ENCODE results near the gene LIMCH1. TPM values are rescaled to one million over a fixed set of nuclear protein-coding genes. Genes with fewer than 3 reads are reported as not detected.

LIMCH1 gene
- total and polyA plus RNA-seq, 2 experiments from 2014 or later: 10.6 to 13.3 TPM

GRCh38 chr4:41559940-41560516 lies 22.1 kb downstream of the LIMCH1 start:
- no peak overlapping the region for H2AFZ ChIP-seq
- TF ChIP-seq CTCF (IDR thresholded peaks at IDR 0.05; ENCODE audit: poor library complexity): no peak
- no peak for TF ChIP-seq EZH2phosphoT487 (IDR thresholded peaks at IDR 0.05; ENCODE audit: low read depth, severe bottlenecking, unreplicated experiment)
- no peak for TF ChIP-seq EZH2 (IDR thresholded peaks at IDR 0.05; ENCODE audit: borderline replicate concordance)
- H3K9me3 ChIP-seq (ENCODE audit: low read depth): no peaks in the 10 kb centered on the region
- no peak overlapping the region for H3K4me2 ChIP-seq
- no peak overlapping the region for H3K27ac ChIP-seq
- H4K20me1 ChIP-seq (ENCODE audit: insufficient read depth, poor library complexity, severe bottlenecking): no peaks in the 10 kb centered on the region
- no peaks in the 10 kb centered on the region for H3K4me1 ChIP-seq (ENCODE audit: insufficient read depth)
- peaks cover 13% of the 10 kb centered on the region for H3K27me3 ChIP-seq
- WGBS (ENCODE audit: low lambda C conversion rate, missing lambda C conversion rate): 76% methylated on average over 2 of the region's 2 CpGs
- no peaks in the 10 kb centered on the region for H3K36me3 ChIP-seq (replicated peaks; ENCODE audit: insufficient read depth, low read depth)
- no peaks in the 10 kb centered on the region for H3K9me2 ChIP-seq (replicated peaks; ENCODE audit: insufficient read depth)
- H3K4me3 ChIP-seq: no peak overlapping the region
- no peak for DNase-seq (ENCODE audit: low spot score)
- no peaks in the 10 kb centered on the region for H3K79me2 ChIP-seq

GRCh38 chr4:41561244-41561643 lies 23.3 kb downstream of the LIMCH1 start:
- Histone ChIP-seq H3K4me3 (no peak overlapping the region), H3K27me3 (peaks cover 13% of the 10 kb centered on the region), H3K4me2 (no peak overlapping the region), H4K20me1 (ENCODE audit: insufficient read depth, poor library complexity, severe bottlenecking) (no peaks in the 10 kb centered on the region), H2AFZ (no peak overlapping the region), H3K36me3 (replicated peaks; ENCODE audit: insufficient read depth, low read depth) (no peaks in the 10 kb centered on the region), H3K9me3 (ENCODE audit: low read depth) (no peaks in the 10 kb centered on the region), H3K79me2 (no peaks in the 10 kb centered on the region), H3K9me2 (replicated peaks; ENCODE audit: insufficient read depth) (no peaks in the 10 kb centered on the region), H3K27ac (no peak overlapping the region), H3K4me1 (ENCODE audit: insufficient read depth) (no peaks in the 10 kb centered on the region)
- DNase-seq (ENCODE audit: low spot score): no peak
- 88% methylated on average over 3 of the region's 3 CpGs for WGBS (ENCODE audit: low lambda C conversion rate, missing lambda C conversion rate)
- TF ChIP-seq EZH2phosphoT487 (IDR thresholded peaks at IDR 0.05; ENCODE audit: low read depth, severe bottlenecking, unreplicated experiment) (no peak), CTCF (IDR thresholded peaks at IDR 0.05; ENCODE audit: poor library complexity) (no peak), EZH2 (IDR thresholded peaks at IDR 0.05; ENCODE audit: borderline replicate concordance) (no peak)

GRCh38 chr4:41567186-41567585 lies 29.2 kb downstream of the LIMCH1 start:
- Histone ChIP-seq H3K4me1 (ENCODE audit: insufficient read depth) (no peaks in the 10 kb centered on the region), H4K20me1 (ENCODE audit: insufficient read depth, poor library complexity, severe bottlenecking) (no peaks in the 10 kb centered on the region), H3K4me2 (no peak overlapping the region), H3K4me3 (no peak overlapping the region), H3K36me3 (replicated peaks; ENCODE audit: insufficient read depth, low read depth) (no peaks in the 10 kb centered on the region), H3K27me3 (no peaks in the 10 kb centered on the region), H3K27ac (no peak overlapping the region), H2AFZ (no peak overlapping the region), H3K9me3 (ENCODE audit: low read depth) (no peaks in the 10 kb centered on the region), H3K79me2 (no peaks in the 10 kb centered on the region), H3K9me2 (replicated peaks; ENCODE audit: insufficient read depth) (no peaks in the 10 kb centered on the region)
- 98% methylated on average over 2 of the region's 2 CpGs for WGBS (ENCODE audit: low lambda C conversion rate, missing lambda C conversion rate)
- DNase-seq (ENCODE audit: low spot score): no peak
- TF ChIP-seq EZH2phosphoT487 (IDR thresholded peaks at IDR 0.05; ENCODE audit: low read depth, severe bottlenecking, unreplicated experiment) (no peak), CTCF (IDR thresholded peaks at IDR 0.05; ENCODE audit: poor library complexity) (no peak), EZH2 (IDR thresholded peaks at IDR 0.05; ENCODE audit: borderline replicate concordance) (no peak)

All from hepatocyte (in vitro differentiated cells).